Naive thymus-derived CD4-positive, alpha-beta T cell (primary cell): Measurements from ENCODE around the gene CGB2. TPM values are rescaled to one million over a fixed set of nuclear protein-coding genes. Genes with fewer than 3 reads are reported as not detected.

Experiments
- ATAC-seq: fragments of 150-1000 bp; cut with Tn5 transposase; 2 replicates; pipeline ENCODE4 v1.10.0; 2021; ENCODE audit warnings: mild to moderate bottlenecking, moderate library complexity
- CTCF ChIA-PET: fragments of 350-600 bp; sonication (Branson Sonifier 250); formaldehyde crosslinking; loops from one replicate; lab custom pipeline; 2021; ENCODE audit warnings: antibody characterized with exemption; lab: Charles Lee
- POLR2A ChIA-PET: fragments of 350-600 bp; sonication (Branson Sonifier 250); formaldehyde crosslinking; loops from one replicate; lab custom pipeline; 2021; ENCODE audit warnings: antibody characterized with exemption, inconsistent platforms; lab: Charles Lee
- DNase-seq, 9 donors: peaks; one replicate each; pipeline versions ENCODE4 v3.0.0 to v3.0.0-alpha.2; 2020 to 2022; ENCODE audit warnings: mixed read lengths in 1 of 9
- H3K27ac ChIP-seq: one replicate; pipeline ENCODE4 v1.7.0; 2013; ENCODE audit warnings: mild to moderate bottlenecking, low read depth, low read length, moderate library complexity
- H3K27me3 ChIP-seq, 2 donors: one replicate each; pipeline ENCODE4 v1.7.0; 2013; ENCODE audit warnings: low read length in 2 of 2, mild to moderate bottlenecking in 2 of 2, moderate library complexity in 2 of 2; ENCODE audit not compliant: control insufficient read depth in 2 of 2, insufficient read depth in 2 of 2
- H3K36me3 ChIP-seq, 3 experiments: 1 replicate in 2 of 3; 2 replicates in 1 of 3; pipeline ENCODE4 v1.7.0; 2013; ENCODE audit warnings: low read length in 3 of 3, mild to moderate bottlenecking in 3 of 3, moderate library complexity in 1 of 3; ENCODE audit not compliant: insufficient read depth in 3 of 3, control insufficient read depth in 2 of 3
- H3K4me1 ChIP-seq, 2 donors: one replicate each; pipeline ENCODE4 v1.7.0; 2013; ENCODE audit warnings: low read length in 2 of 2, mild to moderate bottlenecking in 2 of 2, moderate library complexity in 1 of 2; ENCODE audit not compliant: control insufficient read depth in 2 of 2, insufficient read depth in 2 of 2
- H3K4me3 ChIP-seq: 2 replicates; pipeline ENCODE4 v1.7.0; 2013; ENCODE audit warnings: mild to moderate bottlenecking, low read length
- H3K9me3 ChIP-seq, 3 experiments: 1 replicate in 2 of 3; 2 replicates in 1 of 3; pipeline ENCODE4 v1.7.0; 2013; ENCODE audit warnings: low read length in 3 of 3; ENCODE audit not compliant: control insufficient read depth in 2 of 3
- H3K27ac Mint-ChIP-seq, 9 donors: one replicate each; pipeline ENCODE4 v1.8.0; 2020 to 2022; ENCODE audit warnings: mixed read lengths in 9 of 9, mild to moderate bottlenecking in 8 of 9, moderate library complexity in 5 of 9, inconsistent platforms in 2 of 9
- H3K27me3 Mint-ChIP-seq, 5 donors: one replicate each; pipeline ENCODE4 v1.8.0; 2021 to 2022; ENCODE audit warnings: mixed read lengths in 5 of 5, mild to moderate bottlenecking in 1 of 5
- H3K36me3 Mint-ChIP-seq, 5 donors: one replicate each; pipeline ENCODE4 v1.8.0; 2020 to 2022; ENCODE audit warnings: mixed read lengths in 5 of 5, mild to moderate bottlenecking in 3 of 5, inconsistent platforms in 1 of 5
- H3K4me1 Mint-ChIP-seq, 7 donors: one replicate each; pipeline ENCODE4 v1.8.0; 2020 to 2022; ENCODE audit warnings: mixed read lengths in 7 of 7, mild to moderate bottlenecking in 3 of 7, inconsistent platforms in 1 of 7
- H3K4me3 Mint-ChIP-seq, 10 donors: one replicate each; pipeline ENCODE4 v1.8.0; 2020 to 2022; ENCODE audit warnings: mild to moderate bottlenecking in 10 of 10, mixed read lengths in 10 of 10, moderate library complexity in 6 of 10, inconsistent platforms in 2 of 10
- H3K9me3 Mint-ChIP-seq, 11 donors: one replicate each; pipeline ENCODE4 v1.8.0; 2020 to 2022; ENCODE audit warnings: mixed read lengths in 11 of 11, mild to moderate bottlenecking in 4 of 11, inconsistent platforms in 1 of 11, moderate library complexity in 1 of 11
- intact Hi-C, 2 donors: fragments of 100-400 bp; cut with micrococcal nuclease; formaldehyde crosslinking; loops; one replicate each; pipeline ENCODE4 v1.15.1; 2023
- polyA plus RNA-seq, 2 donors: library from polyadenylated mRNA; unstranded; fragments of 300-500 nt; fragmentation: Illumina TruSeq; gene quantifications; one replicate each; pipeline ENCODE4 v1.2.3, GENCODE V29; 2021
- total RNA-seq, 6 experiments: library from RNA in 5 of 6; stranded (reverse) in 5 of 6; gene quantifications; 1 replicate in 5 of 6; 2 replicates in 1 of 6; pipeline ENCODE4 v1.2.3 and lab custom pipeline; 2021 to 2026

Gene CGB2
- total and polyA plus RNA-seq, 7 experiments from 2014 or later: not detected

- DNase-seq (peak in 1 of 9 donors; percentile 14), ATAC-seq (no peak)
- no peaks in the 10 kb centered on the region for H3K9me3 ChIP-seq
- peaks cover 23 to 24% of the 10 kb centered on the region in 2 donors for H3K4me1 ChIP-seq
- CTCF ChIA-PET: interaction anchor here (0.6 to 2.1 kb wide), 12 partner anchors 9 to 268 kb away, joined by 3 to 10 read pairs (median 4); partner anchors contain the start of genes DHDH and FTL
- peak overlapping the region; percentile 87 to 99 (median 96) for H3K27ac Mint-ChIP-seq
- peak overlapping the region; percentile 80 for H3K27ac ChIP-seq
- POLR2A ChIA-PET: interaction anchor here (0.8 to 4.2 kb wide), 18 partner anchors 11 to 858 kb away, joined by 3 to 58 read pairs (median 4); partner anchors contain the start of genes CA11, FTL, PIH1D1 and PTOV1
- H3K36me3 Mint-ChIP-seq: peaks cover 0 to 20% (median 9%) of the 10 kb centered on the region in 5 donors
- H3K4me3 Mint-ChIP-seq: peak overlapping the region; percentile 95 to 100 (median 96)
- H3K9me3 Mint-ChIP-seq: peaks cover 0 to 2% (median 0%) of the 10 kb centered on the region in 11 donors
- no peaks in the 10 kb centered on the region for H3K27me3 Mint-ChIP-seq
- intact Hi-C loops: loop anchor here (1.0 to 10.0 kb wide), 32 partner anchors 26 to 1520 kb away; partner anchors contain the start of genes ALDH16A1 (in 2 of the 2), DBP (in 2 of the 2), FTL (in 2 of the 2) and NUCB1 (in 2 of the 2)
- peaks cover 0 to 13% (median 0%) of the 10 kb centered on the region in 3 experiments for H3K36me3 ChIP-seq
- H3K4me3 ChIP-seq: peak overlapping the region; percentile 70
- peaks cover 39 to 60% (median 45%) of the 10 kb centered on the region in 7 donors for H3K4me1 Mint-ChIP-seq
- H3K27me3 ChIP-seq: no peaks in the 10 kb centered on the region
Observed at GRCh38 chr19:48992581-48993174, 39.0 kb upstream of the CGB2 start.

DNA sequence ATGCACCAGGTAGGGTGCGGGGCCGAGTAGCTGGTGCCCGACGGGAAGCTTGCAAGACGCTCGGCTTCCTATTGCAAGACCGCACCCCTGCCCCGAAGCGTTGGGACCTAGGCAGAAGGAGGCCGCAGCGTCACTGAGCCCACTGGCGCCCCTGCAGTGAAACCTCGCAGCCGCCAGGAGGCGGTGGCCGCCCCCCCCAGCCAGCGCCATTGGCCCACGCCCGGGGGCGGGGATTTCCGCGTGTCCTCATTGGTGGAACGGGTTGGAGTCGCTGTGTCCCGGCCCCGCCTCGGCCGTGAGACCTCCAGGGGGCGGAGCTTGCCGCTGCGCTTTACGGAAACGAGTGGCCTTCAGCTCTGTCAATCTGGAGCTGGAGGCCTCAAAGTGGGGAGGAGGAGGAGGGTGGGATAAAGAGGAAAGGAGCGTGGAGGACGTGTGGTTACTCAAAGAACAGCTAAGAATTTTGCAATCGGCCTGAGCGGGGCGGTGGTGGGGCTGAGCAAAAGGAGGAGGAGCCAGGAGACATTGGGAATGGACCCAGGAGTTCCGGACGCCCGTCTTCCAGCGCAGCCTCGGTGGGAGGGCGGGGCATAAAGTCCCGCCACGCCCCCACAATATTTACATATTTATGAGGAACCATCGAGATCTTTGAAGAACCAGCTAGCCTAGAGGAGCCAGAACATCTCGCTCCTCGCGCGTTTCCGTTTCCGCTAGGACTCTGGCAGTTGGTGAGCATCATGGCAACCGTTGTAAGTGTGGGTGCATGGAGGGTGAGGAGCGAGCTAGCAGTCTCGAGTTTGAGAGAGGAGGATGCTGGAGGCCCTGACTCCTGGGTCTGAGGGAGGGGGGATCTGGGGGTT is 38.3 kb upstream of the CGB2 start, which contains the start of the genes GYS1 and RUVBL2:
GYS1 (minus strand) TSS at position 135 of the 860 bp plus-strand sequence. CDS start 197 bp downstream, outside the sequence.
RUVBL2 (plus strand) TSS at position 713 of the 860 bp plus-strand sequence; CDS start at position 738, 25 bp downstream.
- DNase-seq: peak; percentile 96 to 100 (median 99)
- peaks cover 0 to 16% (median 4%) of the 10 kb centered on the region in 5 donors for H3K36me3 Mint-ChIP-seq
- ChIA-PET POLR2A (interaction anchor here (0.6 to 4.2 kb wide), 26 partner anchors 12 to 1883 kb away, joined by 3 to 58 read pairs (median 4); partner anchors contain the start of genes CA11, CARD8, FTL and PIH1D1), CTCF (interaction anchor here (0.6 to 2.1 kb wide), 22 partner anchors 10 to 817 kb away, joined by 3 to 10 read pairs (median 4); partner anchors contain the start of genes DHDH and FTL)
- H3K9me3 Mint-ChIP-seq: no peaks in the 10 kb centered on the region
- H3K27me3 Mint-ChIP-seq: no peaks in the 10 kb centered on the region
- peaks cover 23 to 24% of the 10 kb centered on the region in 2 donors for H3K4me1 ChIP-seq
- no peaks in the 10 kb centered on the region for H3K27me3 ChIP-seq
- no peaks in the 10 kb centered on the region for H3K9me3 ChIP-seq
- intact Hi-C loops: loop anchor here (1.0 to 10.0 kb wide), 32 partner anchors 25 to 1519 kb away; partner anchors contain the start of genes ALDH16A1 (in 2 of the 2), DBP (in 2 of the 2), FTL (in 2 of the 2) and NUCB1 (in 2 of the 2)
- H3K36me3 ChIP-seq: peaks cover 0 to 9% (median 0%) of the 10 kb centered on the region in 3 experiments
- ATAC-seq: peak; percentile 95
- peak within 1 kb of the TSS; percentile 80 for H3K27ac ChIP-seq
- H3K4me1 Mint-ChIP-seq: peaks cover 40 to 59% (median 46%) of the 10 kb centered on the region in 7 donors
- peak within 1 kb of the TSS; percentile 70 for H3K4me3 ChIP-seq
- peak within 1 kb of the TSS; percentile 89 to 99 (median 97) for H3K27ac Mint-ChIP-seq
- peak within 1 kb of the TSS; percentile 95 to 100 (median 96) for H3K4me3 Mint-ChIP-seq

DNA sequence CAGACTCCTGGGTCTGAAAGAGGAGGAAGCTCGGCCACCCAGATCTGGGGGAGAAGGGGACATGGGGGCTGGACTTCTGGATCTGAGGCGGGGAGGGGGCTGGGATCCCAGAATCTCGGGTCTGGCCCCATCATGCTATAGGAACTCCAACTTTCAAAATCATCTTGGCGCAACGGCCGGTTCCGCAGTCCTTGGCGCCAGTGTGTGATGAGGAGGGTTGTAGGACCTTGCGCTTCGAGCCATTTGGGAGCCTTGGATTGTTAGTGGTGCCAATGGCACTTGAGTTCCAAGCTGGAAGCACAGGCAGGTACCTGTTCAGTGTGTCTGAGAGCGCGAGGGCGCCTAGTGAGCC is 37.7 kb upstream of the CGB2 start:
- Mint-ChIP-seq H3K9me3 (no peaks in the 10 kb centered on the region), H3K27ac (peak overlapping the region; percentile 89 to 99 (median 97)), H3K27me3 (no peaks in the 10 kb centered on the region), H3K4me3 (peak overlapping the region; percentile 95 to 100 (median 96)), H3K36me3 (peaks cover 0 to 13% (median 0%) of the 10 kb centered on the region in 5 donors), H3K4me1 (peaks cover 40 to 59% (median 46%) of the 10 kb centered on the region in 7 donors)
- no peak for DNase-seq
- Histone ChIP-seq H3K4me3 (peak overlapping the region; percentile 70), H3K36me3 (peaks cover 0 to 4% (median 0%) of the 10 kb centered on the region in 3 experiments), H3K4me1 (peaks cover 23 to 24% of the 10 kb centered on the region in 2 donors), H3K27ac (peak overlapping the region; percentile 80), H3K9me3 (no peaks in the 10 kb centered on the region), H3K27me3 (no peaks in the 10 kb centered on the region)
- CTCF ChIA-PET: interaction anchor here (0.7 to 2.1 kb wide), 14 partner anchors 10 to 687 kb away, joined by 3 to 10 read pairs (median 4); partner anchors contain the start of gene FTL
- POLR2A ChIA-PET: interaction anchor here (0.6 to 4.2 kb wide), 16 partner anchors 12 to 1884 kb away, joined by 3 to 58 read pairs (median 6); partner anchors contain the start of genes CA11, FTL, PIH1D1 and PPP1R15A
- ATAC-seq: no peak
- intact Hi-C loops: loop anchor here (5.0 to 10.0 kb wide), 8 partner anchors 61 to 1518 kb away; partner anchors contain the start of genes ALDH16A1 (in 2 of the 2), PIH1D1 (in 2 of the 2), ASPDH (in 1 of the 2) and CGB7 (in 1 of the 2)

DNA sequence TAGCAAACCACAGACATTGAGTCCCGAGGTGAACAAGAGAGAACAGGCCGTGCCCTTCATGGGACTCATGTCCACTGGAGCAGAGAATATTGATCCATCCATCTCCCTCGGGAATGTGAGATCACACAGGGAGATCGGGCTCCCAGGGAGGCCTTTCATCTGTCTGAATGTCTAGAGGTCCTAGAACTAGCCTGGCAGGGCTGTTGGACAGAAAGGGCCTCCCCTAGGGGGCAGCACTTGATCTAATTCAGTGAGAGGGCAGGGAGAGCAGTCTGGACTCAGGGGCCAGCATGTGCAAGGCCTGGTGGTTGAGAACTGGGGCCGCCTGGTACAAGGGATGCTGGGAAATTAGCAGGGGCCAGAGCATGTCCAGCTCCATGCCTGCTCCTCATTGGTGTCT is 33.7 kb upstream of the CGB2 start:
- Mint-ChIP-seq H3K4me1 (peaks cover 20 to 39% (median 31%) of the 10 kb centered on the region in 7 donors), H3K27ac (peak overlapping the region in 1 of 9 donors; percentile 23), H3K9me3 (no peaks in the 10 kb centered on the region), H3K4me3 (peak overlapping the region in 1 of 10 donors; percentile 26), H3K27me3 (no peaks in the 10 kb centered on the region), H3K36me3 (peaks cover 0 to 6% (median 0%) of the 10 kb centered on the region in 5 donors)
- Histone ChIP-seq H3K9me3 (no peaks in the 10 kb centered on the region), H3K27ac (no peak overlapping the region), H3K27me3 (no peaks in the 10 kb centered on the region), H3K4me3 (no peak overlapping the region), H3K4me1 (peaks cover 13% of the 10 kb centered on the region in 2 donors), H3K36me3 (peaks cover 0 to 10% (median 0%) of the 10 kb centered on the region in 3 experiments)
- ATAC-seq: no peak
- DNase-seq: peak in 3 of 9 donors; percentile 29 to 55 (median 38)
- ChIA-PET CTCF (interaction anchor here (0.9 kb wide), 1 partner anchor 19 kb away, joined by 3 read pairs; the partner anchor contains the start of gene LHB), POLR2A (no interaction called here)
- intact Hi-C loops: loop anchor here (2.0 to 10.0 kb wide), 4 partner anchors 57 to 673 kb away; partner anchors contain the start of genes CGB7 (in 1 of the 2), EMP3 (in 1 of the 2) and KCNA7 (in 1 of the 2)

DNA sequence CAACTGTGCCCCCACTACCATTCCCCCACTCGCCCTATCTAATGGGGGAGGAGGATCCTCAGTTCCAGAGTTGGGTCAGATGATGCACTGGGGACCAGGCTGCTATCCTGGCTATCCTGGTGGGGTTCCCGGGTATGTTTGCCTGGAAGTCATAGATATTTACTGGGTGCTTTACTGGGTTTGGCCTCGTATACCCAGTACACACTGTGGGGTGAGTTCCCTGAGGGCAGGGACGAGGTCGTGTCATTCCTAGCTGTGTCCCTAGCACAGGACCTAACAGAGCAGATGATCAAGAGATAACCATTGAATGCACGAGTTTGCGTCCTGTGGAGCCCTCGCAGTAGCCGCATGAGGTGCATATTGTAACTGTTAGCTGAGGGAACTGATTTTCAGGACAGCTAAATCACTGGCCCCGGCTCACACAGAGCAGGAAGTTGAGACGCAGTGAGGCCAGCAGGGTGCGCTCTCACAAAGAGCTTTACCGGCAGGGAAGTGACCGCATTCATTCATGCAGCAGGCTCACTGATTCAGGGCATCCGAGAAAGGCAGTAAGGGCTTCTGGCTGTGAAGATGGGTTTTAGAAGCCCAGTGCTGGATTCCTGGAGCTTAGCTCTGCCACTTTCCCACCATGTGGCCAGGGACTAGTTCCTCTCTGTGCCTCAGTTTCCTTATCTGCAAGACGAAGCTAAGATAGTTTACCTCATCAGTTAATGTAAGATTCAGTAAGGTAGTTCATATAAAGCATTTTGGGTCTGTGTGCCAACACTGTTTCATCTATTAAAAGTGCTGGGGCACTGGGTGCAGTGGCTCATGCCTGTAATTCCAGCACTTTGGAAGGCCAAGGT is 32.0 kb upstream of the CGB2 start:
- Mint-ChIP-seq H3K27ac (peak overlapping the region in 1 of 9 donors; percentile 31), H3K9me3 (no peaks in the 10 kb centered on the region), H3K4me1 (peaks cover 13 to 28% (median 20%) of the 10 kb centered on the region in 7 donors), H3K36me3 (peaks cover 0 to 16% (median 0%) of the 10 kb centered on the region in 5 donors), H3K4me3 (no peak overlapping the region), H3K27me3 (no peaks in the 10 kb centered on the region)
- DNase-seq (peak; percentile 42 to 66 (median 61)), ATAC-seq (peak; percentile 94)
- CTCF ChIA-PET: interaction anchor here (0.8 to 2.8 kb wide), 7 partner anchors 9 to 74 kb away, joined by 3 to 11 read pairs (median 3); no protein-coding TSS in a partner anchor
- Histone ChIP-seq H3K36me3 (peaks cover 0 to 27% (median 0%) of the 10 kb centered on the region in 3 experiments), H3K9me3 (no peaks in the 10 kb centered on the region), H3K4me1 (peaks cover 4% of the 10 kb centered on the region in 2 donors), H3K27me3 (no peaks in the 10 kb centered on the region), H3K4me3 (no peak overlapping the region), H3K27ac (no peak overlapping the region)
- intact Hi-C loops: loop anchor here (2.0 to 10.0 kb wide), 4 partner anchors 55 to 675 kb away; partner anchors contain the start of genes CGB7 (in 1 of the 2), EMP3 (in 1 of the 2) and KCNA7 (in 1 of the 2)
- POLR2A ChIA-PET: interaction anchor here (0.8 kb wide), 1 partner anchor 796 kb away, joined by 3 read pairs; no protein-coding TSS in a partner anchor
